CD4-positive, alpha-beta T cell treated with Interleukin-10 for 1 hour (primary cell): Measurements from ENCODE around the gene CST3.
"Not testable (repeated sequence)": the region's sequence is repeated elsewhere in the genome, so short reads cannot be mapped to it uniquely, and the experiment has no call there.

ENCODE experiments used
- DNase-seq: peaks from one replicate; pipeline ENCODE4 v3.0.0-alpha.2; 2020

CST3 gene

GRCh38 chr20:23637282-23638221 lies at the start of gene CST3:
CST3 (minus strand) TSS chr20:23637955; CDS start chr20:23637862, 93 bp downstream.
- peak; percentile 2 for DNase-seq

- DNase-seq, result no peak
These were observed 48.4 kb upstream of the CST3 start for GRCh38 chr20:23686046-23686750.

- DNase-seq, result not testable (repeated sequence)
These were observed 47.8 kb upstream of the CST3 start for GRCh38 chr20:23685529-23685896.

- no peak for DNase-seq
These were observed 46.5 kb upstream of the CST3 start for GRCh38 chr20:23684261-23684660.

DNA sequence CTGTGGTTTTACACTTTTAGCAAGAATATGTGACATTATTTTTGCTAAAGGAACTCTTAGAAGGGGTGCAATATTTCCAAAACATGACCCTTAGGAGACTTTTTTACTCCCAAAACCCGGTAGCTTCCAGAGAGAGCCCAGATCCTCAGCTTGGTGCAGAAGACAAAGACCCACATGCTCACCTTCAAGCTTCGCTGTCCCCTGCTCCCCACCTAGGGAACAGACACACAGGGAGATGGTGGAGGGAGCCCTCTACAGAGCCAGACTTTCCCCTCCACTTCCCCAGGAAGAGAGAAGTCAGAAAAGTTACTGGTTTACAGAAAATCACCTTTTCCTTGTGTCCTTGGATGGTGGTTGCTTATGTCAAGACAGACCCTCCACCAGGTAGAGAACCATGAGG lies 46.1 kb upstream of the CST3 start:
- no peak for DNase-seq

GRCh38 chr20:23683281-23683680 lies 45.5 kb upstream of the CST3 start:
- DNase-seq, result no peak

DNA sequence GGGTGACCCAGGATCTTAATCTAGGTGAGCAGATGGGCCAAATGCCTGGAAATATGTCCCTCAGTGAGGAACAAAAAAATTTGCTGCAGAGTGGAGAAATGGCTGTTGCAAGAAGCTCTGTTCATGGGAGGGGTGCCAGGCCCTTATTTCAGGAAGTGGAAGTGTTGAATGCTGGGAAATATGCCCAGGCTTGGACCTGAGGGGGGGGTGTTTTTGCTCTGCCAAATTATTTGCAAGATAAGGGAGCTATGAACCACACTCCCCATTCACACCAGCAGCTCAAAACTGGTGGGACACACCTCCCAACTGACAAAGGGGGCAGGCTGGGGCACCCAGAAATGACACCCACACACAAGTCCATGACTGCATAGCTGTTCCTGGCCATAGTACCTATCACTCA lies 42.4 kb upstream of the CST3 start:
- DNase-seq, result no peak

- no peak for DNase-seq
These were observed 41.7 kb upstream of the CST3 start for GRCh38 chr20:23679133-23680092.

GRCh38 chr20:23673209-23673608 lies 35.5 kb upstream of the CST3 start:
- DNase-seq, result no peak

DNA sequence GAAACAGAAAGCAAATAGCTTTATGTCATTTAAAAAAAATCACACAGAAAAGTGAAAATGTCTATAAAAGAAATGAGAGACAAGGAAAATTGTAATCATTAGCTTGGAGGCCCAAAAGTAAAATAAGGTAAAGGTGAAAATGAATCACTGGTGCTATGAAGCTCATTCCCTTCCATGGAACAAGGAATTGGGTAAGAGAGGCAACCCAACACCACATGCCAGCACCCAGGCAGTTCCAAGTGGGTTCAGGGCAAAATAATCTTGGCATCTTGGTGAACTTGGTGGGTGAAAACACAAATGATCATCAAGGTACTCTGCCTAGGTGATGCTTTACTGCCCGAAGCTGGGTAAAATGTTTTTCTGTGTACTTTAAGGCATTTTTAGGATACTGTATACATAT lies 34.4 kb upstream of the CST3 start:
- DNase-seq, result no peak

GRCh38 chr20:23671479-23671878 lies 33.7 kb upstream of the CST3 start:
- DNase-seq, result no peak

DNA sequence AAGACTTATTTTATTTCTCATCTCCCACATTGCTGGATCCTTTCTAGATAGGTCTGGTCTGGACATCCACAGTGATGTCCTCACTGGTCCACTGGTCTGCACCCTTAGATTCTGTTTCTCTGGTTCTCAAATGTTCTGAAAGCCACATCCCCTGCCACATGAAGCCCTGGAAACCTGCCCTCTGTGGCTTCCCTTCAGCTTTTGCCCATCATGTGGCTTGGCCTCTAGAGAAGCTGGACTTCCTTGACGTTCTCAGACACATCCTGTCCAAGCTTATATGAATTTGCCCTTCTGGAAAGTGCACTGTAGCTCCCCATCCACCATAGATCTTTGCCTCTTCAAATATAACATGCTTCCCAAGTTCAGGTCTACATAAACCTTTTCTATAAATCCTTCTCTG lies 32.6 kb upstream of the CST3 start:
- no peak for DNase-seq

GRCh38 chr20:23669866-23670265 lies 32.1 kb upstream of the CST3 start:
- no peak for DNase-seq

DNA sequence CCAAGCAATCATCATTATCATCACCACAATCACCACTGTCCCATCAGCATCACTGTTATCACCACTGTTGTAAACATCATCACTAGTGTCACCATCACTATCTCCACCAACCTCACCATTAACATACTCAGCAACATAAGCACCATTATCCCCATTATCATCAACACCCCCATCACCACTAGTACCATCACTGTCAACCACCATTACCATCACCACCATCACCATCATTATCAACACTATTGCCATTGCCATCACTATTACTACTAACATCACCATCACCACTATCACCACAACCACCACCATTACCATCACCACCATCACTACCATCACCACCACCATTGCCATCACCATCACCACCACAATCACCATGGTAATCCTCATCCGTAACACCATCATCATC lies 31.6 kb upstream of the CST3 start:
- no peak for DNase-seq

DNA sequence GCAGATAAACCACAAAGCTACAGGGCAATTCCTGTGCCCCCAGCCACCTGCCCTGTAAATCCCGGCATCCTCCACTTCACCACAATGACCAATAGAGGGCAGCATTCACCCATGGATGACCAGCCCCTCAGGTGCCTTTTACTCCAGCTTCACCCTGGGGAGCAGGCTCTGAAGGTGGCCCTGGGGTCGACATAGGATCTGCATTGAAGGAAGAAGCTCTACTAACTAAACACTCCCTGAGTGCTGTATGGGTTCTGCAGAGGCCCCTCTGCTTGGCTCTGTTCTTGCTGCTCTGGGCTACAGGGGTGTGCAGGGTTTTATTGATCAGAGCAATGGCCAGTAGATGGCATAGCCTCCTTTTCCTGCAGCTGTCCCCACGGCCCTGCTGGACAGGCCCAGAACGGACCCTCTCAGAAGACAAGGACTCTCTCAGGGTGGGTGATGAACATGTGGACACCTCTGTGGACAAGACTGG lies 30.8 kb upstream of the CST3 start:
- DNase-seq, result peak; percentile 43

- DNase-seq, result no peak
These were observed 29.9 kb upstream of the CST3 start for GRCh38 chr20:23667666-23668065.

GRCh38 chr20:23666698-23667097 lies 28.9 kb upstream of the CST3 start:
- DNase-seq, result no peak

DNA sequence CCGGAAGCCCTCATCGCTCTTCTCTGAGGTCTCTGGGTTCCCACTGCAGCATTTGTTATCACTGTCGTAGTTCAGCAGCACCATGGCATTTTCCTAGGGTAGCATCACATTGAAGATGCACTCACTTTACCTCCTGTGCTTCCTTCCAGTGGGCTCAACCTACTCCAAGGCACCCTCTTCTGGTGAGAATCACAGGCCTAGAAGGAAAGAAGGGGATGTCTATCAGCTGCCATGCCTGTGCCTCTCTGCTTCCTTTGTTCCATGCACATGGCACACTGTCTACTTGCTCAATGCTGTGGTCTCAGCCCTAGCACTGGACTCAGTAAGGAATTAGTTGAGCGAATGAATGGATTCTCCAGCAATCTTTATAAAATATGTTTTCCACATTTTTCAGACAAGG lies 28.4 kb upstream of the CST3 start:
- DNase-seq, result no peak

- no peak for DNase-seq
These were observed 27.2 kb upstream of the CST3 start for GRCh38 chr20:23664954-23665353.

DNA sequence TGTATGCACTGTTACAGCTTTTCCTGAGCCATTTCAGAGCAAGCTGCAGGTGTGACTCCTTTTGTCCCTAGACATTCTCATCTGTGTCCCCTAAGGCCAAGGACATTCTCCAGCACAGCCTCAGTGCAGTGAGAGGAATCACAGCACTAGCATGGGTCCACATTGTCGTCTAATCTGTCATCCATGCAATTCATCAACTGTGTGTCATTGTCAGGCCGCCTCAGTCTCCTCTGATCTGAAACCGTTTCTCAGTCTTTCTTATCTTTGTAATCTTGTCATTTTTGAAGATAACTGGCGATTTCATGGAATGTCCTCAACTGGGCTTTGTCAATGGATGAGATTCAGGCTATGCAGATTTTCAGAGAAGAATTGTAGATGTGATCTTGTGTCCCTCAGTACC lies 26.3 kb upstream of the CST3 start:
- not testable (repeated sequence) for DNase-seq

DNA sequence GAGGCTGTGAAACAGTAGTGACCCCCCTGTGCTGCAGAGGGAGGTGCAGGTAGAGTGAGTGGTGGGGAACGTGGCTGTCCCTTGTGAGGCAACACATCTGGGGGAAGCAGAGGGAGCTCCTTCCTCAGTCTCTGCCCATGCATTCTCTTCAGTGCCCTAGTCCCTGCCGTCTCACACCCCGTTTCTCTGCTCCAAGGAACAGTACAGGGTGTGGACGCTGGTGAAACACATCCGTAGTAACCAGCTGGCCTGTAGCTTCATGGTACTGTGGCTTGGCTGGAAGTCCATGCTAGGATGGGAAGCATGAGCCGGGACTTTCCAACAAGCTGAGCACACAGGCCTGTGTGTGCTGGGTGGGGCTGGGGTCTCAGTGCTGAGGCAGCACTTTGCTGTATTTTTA lies 25.4 kb upstream of the CST3 start:
- DNase-seq, result no peak

DNA sequence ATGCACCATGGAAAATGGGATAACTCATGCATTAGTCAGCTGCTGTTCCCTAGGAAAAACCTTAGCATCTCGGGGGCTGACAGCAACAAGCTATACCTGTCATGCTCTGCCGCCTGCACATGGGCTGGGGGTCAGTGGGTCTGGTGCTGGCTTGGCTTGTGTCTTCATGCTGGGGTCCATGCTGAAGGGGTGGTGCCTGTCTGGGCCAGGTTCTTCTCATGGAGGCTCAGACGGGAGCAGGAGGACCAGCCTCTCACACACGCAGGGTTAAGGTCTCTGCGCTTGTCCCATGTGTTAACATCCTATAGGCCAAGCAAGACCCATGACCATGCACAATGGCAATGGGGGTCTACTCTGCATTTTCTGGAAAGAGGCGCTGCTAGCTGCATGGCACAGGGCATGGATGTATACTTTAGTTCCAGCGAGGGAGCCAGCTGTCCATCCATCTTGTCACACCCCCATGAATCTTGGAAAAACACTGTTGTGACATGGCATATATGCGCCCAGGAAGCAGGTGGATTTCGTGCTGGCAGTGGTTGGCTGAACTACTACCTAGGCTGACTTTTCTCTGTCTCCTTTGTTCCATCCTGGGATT lies 24.6 kb upstream of the CST3 start:
- no peak for DNase-seq
